GM23338 (cell line): Measurements from ENCODE around the gene CHRNA4. TPM values are rescaled to one million over a fixed set of nuclear protein-coding genes. Genes with fewer than 3 reads are reported as not detected.

Experiments
- ATAC-seq: fragments of 200-7000 bp; cut with Tn5 transposase; 3 replicates; pipeline ENCODE4 v1.9.1; 2020
- DNase-seq: peaks from one replicate; pipeline ENCODE4 v3.0.0-alpha.2; 2015; ENCODE audit warnings: low spot score
- H2AFZ ChIP-seq: fragments of 200-600 bp; sonication (generic); 2 replicates; pipeline ENCODE4 v1.8.0; 2016; ENCODE audit warnings: antibody characterized with exemption, mild to moderate bottlenecking, moderate library complexity
- H3F3A ChIP-seq: fragments of 200-600 bp; sonication (generic); replicated peaks from 2 replicates; pipeline ENCODE4 v1.8.0; 2017; ENCODE audit warnings: antibody characterized with exemption, mixed run types, low read depth
- H3K27ac ChIP-seq: fragments of 200-600 bp; sonication (generic); 2 replicates; pipeline ENCODE4 v1.6.1; 2016; ENCODE audit warnings: low read depth
- H3K27me3 ChIP-seq: fragments of 200-600 bp; sonication (generic); 2 replicates; pipeline ENCODE4 v1.8.0; 2016; ENCODE audit warnings: mild to moderate bottlenecking, mixed run types, moderate library complexity; ENCODE audit not compliant: insufficient read depth
- H3K36me3 ChIP-seq: fragments of 200-600 bp; sonication (generic); 2 replicates; pipeline ENCODE4 v1.8.0; 2016; ENCODE audit warnings: mild to moderate bottlenecking; ENCODE audit not compliant: insufficient read depth
- H3K4me1 ChIP-seq: fragments of 200-600 bp; sonication (generic); 2 replicates; pipeline ENCODE4 v1.8.0; 2016; ENCODE audit warnings: mild to moderate bottlenecking, moderate library complexity; ENCODE audit not compliant: insufficient read depth
- H3K4me2 ChIP-seq: fragments of 200-600 bp; sonication (generic); 2 replicates; pipeline ENCODE4 v1.7.1; 2017; ENCODE audit warnings: mixed run types
- H3K4me3 ChIP-seq: fragments of 200-600 bp; sonication (generic); 2 replicates; pipeline ENCODE4 v1.6.1; 2016; ENCODE audit warnings: mixed run types
- H3K79me2 ChIP-seq: fragments of 200-600 bp; sonication (generic); replicated peaks from 2 replicates; pipeline ENCODE4 v1.8.0; 2017; ENCODE audit warnings: mild to moderate bottlenecking; ENCODE audit not compliant: insufficient read depth
- H3K9me2 ChIP-seq: fragments of 200-600 bp; sonication (generic); 2 replicates; pipeline ENCODE4 v1.8.0; 2017; ENCODE audit not compliant: insufficient read depth
- H4K20me1 ChIP-seq: fragments of 200-600 bp; sonication (generic); replicated peaks from 2 replicates; pipeline ENCODE4 v1.8.0; 2017; ENCODE audit warnings: mild to moderate bottlenecking; ENCODE audit not compliant: insufficient read depth
- H3K27ac Mint-ChIP-seq: 2 replicates; pipeline ENCODE4 v1.8.0; 2020; ENCODE audit warnings: inconsistent platforms, mild to moderate bottlenecking, moderate library complexity, mixed read lengths
- H3K27me3 Mint-ChIP-seq: 3 replicates; pipeline ENCODE4 v1.8.0; 2022; ENCODE audit warnings: low read depth, mild to moderate bottlenecking, moderate library complexity, mixed read lengths, inconsistent platforms; ENCODE audit not compliant: insufficient read depth, poor library complexity
- H3K36me3 Mint-ChIP-seq: 3 replicates; pipeline ENCODE4 v1.8.0; 2021; ENCODE audit warnings: low read depth, mild to moderate bottlenecking, inconsistent platforms, moderate library complexity, mixed read lengths
- H3K4me1 Mint-ChIP-seq: 3 replicates; pipeline ENCODE4 v1.8.0; 2020; ENCODE audit warnings: mild to moderate bottlenecking, inconsistent platforms, mixed read lengths
- H3K4me3 Mint-ChIP-seq: 3 replicates; pipeline ENCODE4 v1.8.0; 2021; ENCODE audit warnings: moderate library complexity, mild to moderate bottlenecking, inconsistent platforms, mixed read lengths
- H3K9me3 Mint-ChIP-seq: 3 replicates; pipeline ENCODE4 v1.8.0; 2020; ENCODE audit warnings: moderate library complexity, mild to moderate bottlenecking, inconsistent platforms, mixed read lengths
- EZH2 ChIP-seq: fragments of 200-600 bp; sonication (generic); IDR thresholded peaks from one replicate; pipeline ENCODE4 v1.8.0; 2017; ENCODE audit warnings: antibody characterized with exemption, mild to moderate bottlenecking, low read depth; ENCODE audit not compliant: unreplicated experiment
- EZH2phosphoT487 ChIP-seq: fragments of 200-600 bp; sonication (generic); IDR thresholded peaks from one replicate; pipeline ENCODE4 v1.8.1; 2018; ENCODE audit warnings: antibody characterized with exemption; ENCODE audit not compliant: unreplicated experiment
- JUNB ChIP-seq: IDR thresholded peaks from one replicate; pipeline ENCODE4 v1.6.1; 2016; ENCODE audit warnings: antibody characterized with exemption; ENCODE audit not compliant: unreplicated experiment
- NANOG ChIP-seq: IDR thresholded peaks from 2 replicates; pipeline ENCODE4 v1.6.1; 2016; ENCODE audit warnings: antibody characterized with exemption, borderline replicate concordance
- POLR2AphosphoS5 ChIP-seq: IDR thresholded peaks from 2 replicates; pipeline ENCODE4 v1.6.1; 2016; ENCODE audit warnings: antibody characterized with exemption, low read depth
- STAT1 ChIP-seq: IDR thresholded peaks from one replicate; pipeline ENCODE4 v1.6.1; 2016; ENCODE audit warnings: antibody characterized with exemption; ENCODE audit not compliant: unreplicated experiment
- ZNF331 ChIP-seq: fragments of 250-450 bp; sonication (Bioruptor Pico); IDR thresholded peaks from 2 replicates; pipeline ENCODE4 v1.5.0; 2020; ENCODE audit warnings: low read depth, mild to moderate bottlenecking, moderate library complexity
- polyA plus RNA-seq: library from polyadenylated mRNA; unstranded; fragments of >200 nt; fragmentation: Nextera tagmentation; extraction: Ambion mirVana; gene quantifications from 2 replicates; pipeline ENCODE4 v1.2.1, GENCODE V29; 2016
- total RNA-seq: library from RNA; depleted of rRNA; stranded (reverse); fragments of >200 nt; shearing (Covaris generic); gene quantifications from 2 replicates; pipeline ENCODE4 v1.2.3, GENCODE V29; 2014
- TF ChIP-seq, protein P1 (sequence below): IDR thresholded peaks from 2 replicates; pipeline ENCODE4 v1.6.1; 2016; ENCODE audit warnings: antibody characterized with exemption
- TF ChIP-seq, protein P2 (sequence below): IDR thresholded peaks from one replicate; pipeline ENCODE4 v1.6.1; 2018; ENCODE audit warnings: antibody characterized with exemption; ENCODE audit not compliant: unreplicated experiment

CHRNA4 gene
- total and polyA plus RNA-seq, 2 experiments from 2014 or later: 2.7 to 3.9 TPM

DNA sequence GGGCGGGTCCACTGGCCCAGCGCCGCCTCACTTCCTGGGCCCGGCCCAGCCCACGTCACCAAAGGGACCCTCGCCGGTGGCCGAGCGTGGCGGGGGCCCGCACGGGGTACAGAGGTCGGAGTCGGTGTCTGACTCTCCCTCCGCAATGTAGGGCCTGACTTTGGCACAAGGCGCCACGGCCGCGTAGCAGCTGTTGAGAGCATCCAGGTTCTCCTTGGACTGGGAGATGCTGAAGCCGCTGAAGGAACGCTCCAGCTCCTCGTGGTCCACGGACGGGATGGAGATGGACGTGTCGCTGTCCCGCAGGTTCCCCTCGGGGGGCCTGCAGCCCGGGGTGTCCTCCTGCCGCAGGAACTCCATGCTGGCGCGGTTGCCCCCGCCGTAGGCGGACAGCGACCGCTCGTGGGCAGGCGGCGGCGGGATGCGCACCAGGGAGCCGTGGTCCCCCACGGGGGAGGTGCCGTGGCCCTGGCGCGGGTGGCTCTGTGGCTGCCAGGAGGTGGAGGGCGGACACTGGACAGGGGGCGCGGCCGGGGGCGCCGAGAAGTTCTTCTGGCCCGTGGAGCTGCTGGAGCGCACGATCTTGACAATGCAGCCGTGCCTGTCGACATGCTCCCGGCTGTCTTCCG lies 45.6 kb upstream of the CHRNA4 start:
- no peak overlapping the region for H3K27ac ChIP-seq
- TF ChIP-seq POLR2AphosphoS5 (no peak), NANOG (no peak), EZH2phosphoT487 (no peak), STAT1 (no peak)
- TF ChIP-seq, protein P1, sequence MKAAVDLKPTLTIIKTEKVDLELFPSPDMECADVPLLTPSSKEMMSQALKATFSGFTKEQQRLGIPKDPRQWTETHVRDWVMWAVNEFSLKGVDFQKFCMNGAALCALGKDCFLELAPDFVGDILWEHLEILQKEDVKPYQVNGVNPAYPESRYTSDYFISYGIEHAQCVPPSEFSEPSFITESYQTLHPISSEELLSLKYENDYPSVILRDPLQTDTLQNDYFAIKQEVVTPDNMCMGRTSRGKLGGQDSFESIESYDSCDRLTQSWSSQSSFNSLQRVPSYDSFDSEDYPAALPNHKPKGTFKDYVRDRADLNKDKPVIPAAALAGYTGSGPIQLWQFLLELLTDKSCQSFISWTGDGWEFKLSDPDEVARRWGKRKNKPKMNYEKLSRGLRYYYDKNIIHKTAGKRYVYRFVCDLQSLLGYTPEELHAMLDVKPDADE: no peak
- H3K4me2 ChIP-seq: no peak overlapping the region
- 0 out of 2 replicates have a peak, but pooled peaks cover 5% of the 10 kb centered on the region for H3F3A ChIP-seq
- H2AFZ ChIP-seq: no peak overlapping the region; the same call in 1 of the 2 replicates
- no peak for DNase-seq
- no peaks in the 10 kb centered on the region for H3K9me3 Mint-ChIP-seq
- peaks cover 3% of the 10 kb centered on the region; the same call in 1 of the 2 replicates for H3K4me1 ChIP-seq
- no peaks in the 10 kb centered on the region for H3K27me3 ChIP-seq
- no peaks in the 10 kb centered on the region for H3K36me3 Mint-ChIP-seq
- H3K79me2 ChIP-seq: no peaks in the 10 kb centered on the region
- H3K4me3 Mint-ChIP-seq: no peak overlapping the region
- no peaks in the 10 kb centered on the region for H4K20me1 ChIP-seq
- H3K4me1 Mint-ChIP-seq: peaks cover 15% of the 10 kb centered on the region
- peaks cover 19% of the 10 kb centered on the region for H3K27me3 Mint-ChIP-seq
- no peak overlapping the region for H3K4me3 ChIP-seq
- no peak for ATAC-seq
- H3K9me2 ChIP-seq: peaks cover 6% of the 10 kb centered on the region; the same call in 1 of the 2 replicates
- H3K36me3 ChIP-seq: no peaks in the 10 kb centered on the region
- H3K27ac Mint-ChIP-seq: no peak overlapping the region

DNA sequence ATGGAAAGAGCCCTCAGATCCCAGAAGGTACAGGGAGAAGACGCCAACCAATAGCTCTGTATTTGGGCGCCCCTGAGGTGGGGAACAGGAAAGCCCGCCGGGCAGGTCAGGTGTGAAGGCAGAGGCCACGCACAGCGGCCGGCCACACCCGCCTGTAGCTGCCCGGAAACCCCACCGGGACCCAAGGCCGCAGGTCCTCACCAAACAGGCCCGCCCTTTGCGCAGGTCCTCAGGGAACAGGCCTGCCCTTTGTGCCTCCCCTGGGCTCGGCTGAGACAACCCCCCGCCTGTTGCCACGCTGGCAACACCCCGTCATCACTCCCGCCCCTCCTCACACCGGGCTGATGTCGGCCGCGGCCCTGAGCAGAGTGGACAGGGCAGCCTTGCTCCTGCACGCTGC lies 44.9 kb upstream of the CHRNA4 start:
- Histone ChIP-seq H3K4me3 (no peak overlapping the region), H2AFZ (no peak overlapping the region), H3F3A (0 out of 2 replicates have a peak, but pooled peaks cover 5% of the 10 kb centered on the region), H3K27ac (no peak overlapping the region), H4K20me1 (no peaks in the 10 kb centered on the region), H3K4me1 (peaks cover 3% of the 10 kb centered on the region; the same call in 1 of the 2 replicates), H3K27me3 (no peaks in the 10 kb centered on the region), H3K4me2 (no peak overlapping the region), H3K36me3 (no peaks in the 10 kb centered on the region), H3K9me2 (peaks cover 6% of the 10 kb centered on the region; the same call in 1 of the 2 replicates), H3K79me2 (no peaks in the 10 kb centered on the region)
- DNase-seq: no peak
- no peak overlapping the region for H3K27ac Mint-ChIP-seq
- no peaks in the 10 kb centered on the region for H3K9me3 Mint-ChIP-seq
- no peaks in the 10 kb centered on the region for H3K36me3 Mint-ChIP-seq
- peaks cover 15% of the 10 kb centered on the region for H3K4me1 Mint-ChIP-seq
- no peak overlapping the region for H3K4me3 Mint-ChIP-seq
- ATAC-seq: no peak
- peaks cover 21% of the 10 kb centered on the region for H3K27me3 Mint-ChIP-seq
- TF ChIP-seq, protein P2, sequence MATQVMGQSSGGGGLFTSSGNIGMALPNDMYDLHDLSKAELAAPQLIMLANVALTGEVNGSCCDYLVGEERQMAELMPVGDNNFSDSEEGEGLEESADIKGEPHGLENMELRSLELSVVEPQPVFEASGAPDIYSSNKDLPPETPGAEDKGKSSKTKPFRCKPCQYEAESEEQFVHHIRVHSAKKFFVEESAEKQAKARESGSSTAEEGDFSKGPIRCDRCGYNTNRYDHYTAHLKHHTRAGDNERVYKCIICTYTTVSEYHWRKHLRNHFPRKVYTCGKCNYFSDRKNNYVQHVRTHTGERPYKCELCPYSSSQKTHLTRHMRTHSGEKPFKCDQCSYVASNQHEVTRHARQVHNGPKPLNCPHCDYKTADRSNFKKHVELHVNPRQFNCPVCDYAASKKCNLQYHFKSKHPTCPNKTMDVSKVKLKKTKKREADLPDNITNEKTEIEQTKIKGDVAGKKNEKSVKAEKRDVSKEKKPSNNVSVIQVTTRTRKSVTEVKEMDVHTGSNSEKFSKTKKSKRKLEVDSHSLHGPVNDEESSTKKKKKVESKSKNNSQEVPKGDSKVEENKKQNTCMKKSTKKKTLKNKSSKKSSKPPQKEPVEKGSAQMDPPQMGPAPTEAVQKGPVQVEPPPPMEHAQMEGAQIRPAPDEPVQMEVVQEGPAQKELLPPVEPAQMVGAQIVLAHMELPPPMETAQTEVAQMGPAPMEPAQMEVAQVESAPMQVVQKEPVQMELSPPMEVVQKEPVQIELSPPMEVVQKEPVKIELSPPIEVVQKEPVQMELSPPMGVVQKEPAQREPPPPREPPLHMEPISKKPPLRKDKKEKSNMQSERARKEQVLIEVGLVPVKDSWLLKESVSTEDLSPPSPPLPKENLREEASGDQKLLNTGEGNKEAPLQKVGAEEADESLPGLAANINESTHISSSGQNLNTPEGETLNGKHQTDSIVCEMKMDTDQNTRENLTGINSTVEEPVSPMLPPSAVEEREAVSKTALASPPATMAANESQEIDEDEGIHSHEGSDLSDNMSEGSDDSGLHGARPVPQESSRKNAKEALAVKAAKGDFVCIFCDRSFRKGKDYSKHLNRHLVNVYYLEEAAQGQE: no peak
- TF ChIP-seq, protein P1: no peak
- TF ChIP-seq NANOG: no peak
- TF ChIP-seq EZH2: no peak
- no peak for TF ChIP-seq ZNF331 (CRISPR knock-in tag)
- TF ChIP-seq POLR2AphosphoS5: no peak
- no peak for TF ChIP-seq JUNB
- no peak for TF ChIP-seq STAT1
